GM10847 (cell line): Measurements from ENCODE around the gene NUP62.
A peak's percentile ranks its signal among the peaks of the same experiment; 100 is the strongest.
"Not testable (repeated sequence)": the region's sequence is repeated elsewhere in the genome, so short reads cannot be mapped to it uniquely, and the experiment has no call there.

ENCODE experiments used
- POLR2A ChIP-seq: IDR thresholded peaks from 2 replicates; pipeline ENCODE4 v1.6.1; 2011; ENCODE audit not compliant: insufficient read length; ENCODE audit errors: extremely low read depth

The NUP62 gene

DNA sequence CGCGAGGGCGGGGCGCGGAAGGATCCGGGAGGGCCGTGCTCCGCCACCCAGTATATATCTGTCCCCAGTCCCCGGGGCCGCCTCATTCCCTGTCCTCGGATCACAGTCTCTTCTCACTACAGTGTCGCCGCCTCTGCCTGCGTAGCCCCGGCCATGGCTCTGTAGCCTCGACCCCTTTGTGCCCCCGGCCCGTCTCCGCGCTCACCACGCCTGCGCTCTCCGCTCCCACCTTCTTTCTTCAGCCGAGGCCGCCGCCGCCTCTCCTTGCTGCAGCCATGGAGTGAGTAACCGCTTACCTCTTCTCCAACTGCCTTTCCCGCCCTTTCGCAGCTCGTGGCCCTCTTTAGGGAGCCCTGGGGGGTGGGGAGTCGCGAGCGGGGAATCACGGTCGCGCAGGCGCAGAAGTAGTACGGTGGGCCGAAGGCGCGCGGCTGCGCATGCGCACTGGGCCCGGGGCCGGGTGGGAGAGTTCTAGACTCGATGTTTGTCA lies at the start of gene NUP62, which contains the start of gene ATF5:
TSS of gene NUP62 (minus strand) at position 384 of the 490 bp plus-strand sequence. CDS start 19,697 bp downstream, outside the sequence.
TSS of gene ATF5 (plus strand) at position 85 of the 490 bp plus-strand sequence. CDS start 1,646 bp downstream, outside the sequence.
- peak; percentile 94 for TF ChIP-seq POLR2A

GRCh38 chr19:49978324-49978723 lies 49.0 kb upstream of the NUP62 start:
- TF ChIP-seq POLR2A: no peak

GRCh38 chr19:49977881-49978280 lies 48.6 kb upstream of the NUP62 start:
- TF ChIP-seq POLR2A: no peak

DNA sequence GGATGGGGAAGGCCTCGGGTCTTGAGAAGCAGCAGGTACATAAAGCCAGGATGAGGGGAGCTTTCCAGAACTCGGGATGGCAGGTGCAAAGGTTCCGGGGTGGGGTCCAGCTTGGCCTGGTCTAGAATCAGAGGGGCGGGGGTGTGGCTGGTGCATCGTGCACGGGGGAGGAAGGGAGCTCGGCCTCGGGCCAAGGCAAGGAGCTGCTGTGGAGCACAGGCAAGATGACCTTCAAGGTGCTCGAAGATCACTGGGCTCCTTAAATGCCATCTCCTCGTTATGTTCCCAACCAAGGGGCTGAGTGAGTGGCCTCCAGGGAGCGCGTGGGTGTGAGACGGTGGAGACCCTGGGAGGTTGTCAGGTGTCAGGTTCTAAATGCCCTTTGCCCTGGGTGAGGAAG lies 47.8 kb upstream of the NUP62 start:
- TF ChIP-seq POLR2A: no peak

DNA sequence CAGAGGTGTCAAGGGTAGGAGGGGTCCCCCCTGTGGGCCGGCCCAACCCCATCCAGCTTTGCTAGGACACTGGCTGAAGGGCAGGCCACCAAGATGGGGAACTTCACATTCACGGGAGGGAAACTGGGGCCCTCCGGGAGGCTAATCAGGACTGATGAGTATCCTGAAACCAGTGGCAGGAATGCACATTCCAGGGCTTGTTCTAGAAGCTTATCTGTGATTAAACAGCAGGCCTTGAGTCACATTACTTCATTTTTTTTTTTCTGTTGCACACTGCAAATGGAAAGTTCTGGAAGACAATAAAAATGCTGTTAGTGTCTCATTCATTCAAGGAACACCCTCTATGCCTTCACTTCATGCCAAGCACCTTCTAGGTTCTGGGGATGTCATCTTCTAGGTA lies 47.2 kb upstream of the NUP62 start:
- TF ChIP-seq POLR2A: no peak

GRCh38 chr19:49975051-49975450 lies 45.7 kb upstream of the NUP62 start:
- TF ChIP-seq POLR2A: no peak

DNA sequence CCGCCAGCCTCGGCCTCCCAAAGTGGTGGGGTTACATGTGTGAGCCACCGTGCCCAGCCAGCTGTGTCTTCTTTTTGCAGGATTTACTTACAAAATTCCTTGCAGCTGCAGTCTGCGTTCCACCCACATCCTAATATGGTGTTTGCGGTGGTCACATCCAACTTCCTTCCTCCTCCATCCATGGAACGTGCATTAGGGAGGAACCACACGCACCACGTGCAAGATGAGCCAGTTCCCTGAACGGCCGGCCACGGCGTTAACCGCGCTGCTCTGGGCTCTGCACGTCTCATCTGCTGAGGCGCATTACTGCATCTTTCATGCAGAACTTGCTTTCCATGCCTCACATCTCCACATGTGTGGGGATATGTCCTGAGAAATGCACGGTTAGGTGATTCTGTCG lies 44.7 kb upstream of the NUP62 start:
- no peak for TF ChIP-seq POLR2A

- TF ChIP-seq POLR2A: no peak
Measured at GRCh38 chr19:49972841-49973240, 43.5 kb upstream of the NUP62 start.

DNA sequence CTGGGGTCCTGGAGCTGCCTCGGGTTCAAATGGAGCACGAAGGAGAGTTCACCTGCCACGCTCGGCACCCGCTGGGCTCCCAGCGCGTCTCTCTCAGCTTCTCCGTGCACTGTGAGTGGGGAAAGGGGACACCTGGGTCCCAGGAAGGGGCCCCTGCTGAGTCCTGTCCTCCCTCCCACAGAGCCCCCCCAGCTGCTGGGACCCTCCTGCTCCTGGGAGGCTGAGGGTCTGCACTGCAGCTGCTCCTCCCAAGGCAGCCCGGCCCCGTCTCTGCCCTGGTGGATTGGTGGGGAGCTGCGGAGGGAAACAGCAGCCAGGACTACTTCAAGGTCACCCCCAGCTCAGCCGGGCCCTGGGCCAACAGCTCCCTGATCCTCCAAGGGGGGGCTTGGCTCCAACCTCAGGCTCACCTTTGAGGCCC lies 42.7 kb upstream of the NUP62 start:
- no peak for TF ChIP-seq POLR2A

DNA sequence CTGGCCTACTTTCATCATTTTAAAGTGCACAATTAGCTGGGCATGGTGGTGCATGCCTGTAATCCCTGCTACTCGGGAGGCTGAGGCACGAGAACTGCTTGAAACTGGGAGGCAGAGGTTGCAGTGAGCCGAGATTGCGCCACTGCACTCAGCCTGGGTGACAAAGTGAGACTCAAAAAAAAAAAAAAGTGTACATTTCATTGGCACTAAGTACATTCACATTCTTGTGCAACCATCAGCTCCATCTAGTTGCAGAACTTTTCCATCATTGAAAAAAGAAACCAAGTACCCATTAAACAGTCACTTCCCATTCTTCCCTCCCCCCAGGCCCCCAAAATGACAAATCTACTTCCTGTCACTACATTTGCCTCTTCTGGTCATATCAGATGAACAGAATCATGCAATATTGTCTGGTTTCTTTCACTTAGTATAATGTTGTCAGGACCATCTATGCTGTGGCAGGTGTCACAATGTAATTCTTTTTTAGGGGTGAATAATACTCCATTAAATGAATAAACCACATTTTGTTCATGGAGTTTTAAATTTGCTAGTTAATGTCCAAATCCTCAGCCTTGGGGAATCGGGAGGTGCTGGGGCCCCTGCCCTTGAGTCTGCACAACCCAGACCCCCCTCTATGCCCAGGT lies 39.1 kb upstream of the NUP62 start:
- TF ChIP-seq POLR2A: no peak

GRCh38 chr19:49960980-49961379 lies 31.7 kb upstream of the NUP62 start, which contains the start of gene SIGLEC11:
Gene SIGLEC11 (minus strand): TSS chr19:49961172. CDS start chr19:49961081, 91 bp downstream.
- not testable (repeated sequence) for TF ChIP-seq POLR2A

DNA sequence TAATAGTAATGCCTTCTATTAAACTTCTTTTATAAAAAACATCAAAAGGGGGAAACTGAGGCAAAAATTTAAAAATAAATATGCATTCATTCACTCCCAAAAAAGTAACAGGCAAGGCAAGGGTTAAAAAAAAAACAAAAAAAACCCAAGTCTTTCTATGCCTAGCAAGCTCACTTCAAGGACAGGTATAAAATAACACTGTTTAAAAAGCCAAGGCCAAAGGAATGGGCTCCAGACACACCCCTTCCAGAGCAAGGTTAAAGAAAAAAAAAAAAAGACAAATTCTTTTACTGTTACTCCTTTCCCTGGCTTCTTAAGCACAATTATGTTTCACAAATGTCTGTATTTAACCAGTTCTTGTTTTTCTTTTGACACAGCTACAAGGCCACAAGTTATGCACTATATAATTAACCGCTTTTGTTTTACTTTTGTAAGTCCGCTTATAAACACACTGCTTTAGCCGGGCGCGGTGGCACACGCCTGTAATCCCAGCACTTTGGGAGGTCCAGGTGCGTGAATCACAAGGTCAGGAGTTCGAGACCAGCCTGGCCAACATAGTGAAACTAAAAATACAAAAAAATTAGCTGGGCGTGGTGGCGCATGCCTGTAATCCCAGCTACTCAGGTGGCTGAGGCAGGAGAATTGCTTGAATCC lies 28.1 kb upstream of the NUP62 start:
- TF ChIP-seq POLR2A: no peak

DNA sequence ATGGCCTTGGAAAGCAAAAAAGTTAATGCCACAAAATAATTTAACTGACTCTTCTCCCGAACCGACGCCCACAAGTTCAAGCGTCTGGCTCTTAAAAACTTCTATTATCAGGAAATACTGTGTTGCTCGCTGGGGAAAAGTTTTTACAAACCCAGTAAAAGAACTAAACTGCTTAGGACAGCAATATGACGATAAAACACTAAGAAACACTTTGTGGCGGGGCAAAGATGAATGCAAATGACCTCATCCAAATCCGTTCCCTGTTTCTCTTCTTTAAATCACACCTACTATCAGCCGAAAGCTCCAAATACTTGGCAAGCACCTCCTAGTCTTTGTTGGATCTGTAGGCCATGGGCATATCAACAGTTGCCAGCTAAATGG lies 26.8 kb upstream of the NUP62 start:
- no peak for TF ChIP-seq POLR2A

DNA sequence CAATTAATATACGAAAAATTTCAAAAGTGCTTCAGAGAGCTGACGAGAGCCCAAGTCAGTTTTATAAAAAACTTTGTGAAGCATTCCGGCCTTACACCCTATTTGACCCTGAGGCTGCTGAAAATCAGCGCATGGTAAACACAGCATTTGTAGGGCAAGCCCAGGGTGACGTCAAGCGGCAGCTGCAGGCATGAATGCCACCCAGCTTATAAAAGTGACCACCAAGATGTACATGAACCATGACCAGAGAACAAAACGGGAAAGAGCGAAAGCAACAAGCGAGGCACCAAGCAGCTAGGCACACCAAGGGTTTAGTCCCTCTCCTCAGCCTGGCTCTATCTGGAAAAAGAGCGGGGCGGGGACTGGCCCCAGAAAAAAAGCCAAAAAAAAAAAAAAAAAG lies 25.6 kb upstream of the NUP62 start:
- no peak for TF ChIP-seq POLR2A

- TF ChIP-seq POLR2A: no peak
Measured at GRCh38 chr19:49954092-49954829, 25.0 kb upstream of the NUP62 start.

DNA sequence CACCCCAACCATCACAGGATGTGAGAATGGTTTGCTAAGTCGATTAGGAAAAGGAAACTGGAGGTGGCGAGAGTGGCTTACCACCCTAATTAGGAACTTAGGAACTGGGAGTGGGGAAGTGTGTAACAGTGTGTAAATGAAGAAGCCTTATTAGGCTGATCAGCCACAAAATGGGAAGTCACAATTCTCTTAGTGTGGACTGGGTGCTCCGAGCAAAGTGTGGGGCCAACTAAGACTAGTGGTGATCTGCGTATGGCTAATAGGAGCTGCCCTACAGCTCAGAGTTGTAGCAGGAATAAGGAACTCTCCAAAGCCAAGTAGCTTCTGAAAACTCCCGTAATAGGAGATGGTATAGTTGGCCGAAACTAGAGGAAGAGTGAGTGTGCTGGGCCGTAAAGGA lies 24.1 kb upstream of the NUP62 start:
- no peak for TF ChIP-seq POLR2A
